Lower lobe of right lung (tissue), 2 donors: ENCODE measurements around the gene OR12D1. TPM values are rescaled to one million over a fixed set of nuclear protein-coding genes. Genes with fewer than 3 reads are reported as not detected.

Experiments used
- ATAC-seq, 2 donors: fragments of 200-7000 bp; cut with Tn5 transposase; one replicate each; pipeline ENCODE4 v1.9.1; 2020 to 2022; ENCODE audit warnings: mild to moderate bottlenecking in 2 of 2, moderate library complexity in 2 of 2
- DNase-seq: peaks from one replicate; pipeline ENCODE4 v3.0.0-alpha.2; 2020
- H3K27ac ChIP-seq: fragments of 200-600 bp; one replicate; pipeline ENCODE4 v1.8.0; 2022
- H3K27me3 ChIP-seq: fragments of 200-600 bp; one replicate; pipeline ENCODE4 v1.8.0; 2022; ENCODE audit warnings: low read depth
- H3K36me3 ChIP-seq: fragments of 200-600 bp; one replicate; pipeline ENCODE4 v1.8.0; 2022; ENCODE audit warnings: mild to moderate bottlenecking
- H3K4me1 ChIP-seq: fragments of 200-600 bp; one replicate; pipeline ENCODE4 v1.8.0; 2022
- H3K4me3 ChIP-seq: fragments of 200-600 bp; one replicate; pipeline ENCODE4 v1.8.0; 2022; ENCODE audit warnings: mild to moderate bottlenecking
- H3K9me3 ChIP-seq: fragments of 200-600 bp; one replicate; pipeline ENCODE4 v1.8.0; 2022
- CTCF ChIP-seq: fragments of 200-600 bp; IDR thresholded peaks from one replicate; pipeline ENCODE4 v1.8.0; 2022; ENCODE audit warnings: antibody characterized with exemption, mild to moderate bottlenecking
- intact Hi-C: fragments of 100-400 bp; cut with DNase I; formaldehyde crosslinking; loops from one replicate; pipeline ENCODE4 v1.11.0; 2022
- total RNA-seq: library from RNA; stranded (reverse); fragmentation: NEBNext Ultra II Directional; extraction: Animal tissue kit (Norgen Biotek cat#: 25700); gene quantifications from one replicate; pipeline ENCODE4 v1.2.1, GENCODE V29; 2021
- donor health status: DM: no; HTN: yes; CAD: no; lungs with severe emphysema.

OR12D1 gene
- total RNA-seq, 1 donor from 2014 or later = not detected

- no peaks in the 10 kb centered on the region for H3K4me1 ChIP-seq
- ATAC-seq (no peak), DNase-seq (no peak)
- no peak for TF ChIP-seq CTCF
- no peak overlapping the region for H3K27ac ChIP-seq
- no peaks in the 10 kb centered on the region for H3K36me3 ChIP-seq
- no peaks in the 10 kb centered on the region for H3K9me3 ChIP-seq
- intact Hi-C loops = no loop called here
- no peak overlapping the region for H3K4me3 ChIP-seq
- peaks cover 4% of the 10 kb centered on the region for H3K27me3 ChIP-seq
Observed at GRCh38 chr6:29451471-29452193, 36.9 kb downstream of the OR12D1 start.

GRCh38 chr6:29456971-29457370 is 42.2 kb downstream of the OR12D1 start, which contains the start of the genes OR11A1 and OR2H1:
Gene OR11A1 (minus strand): TSS chr6:29457071. CDS start chr6:29427641, 29,430 bp downstream.
Gene OR2H1 (plus strand): TSS chr6:29457155. CDS start chr6:29461770, 4,615 bp downstream.
- H3K9me3 ChIP-seq = no peaks in the 10 kb centered on the region
- H3K27me3 ChIP-seq = no peaks in the 10 kb centered on the region
- H3K27ac ChIP-seq = no peak within 1 kb of the TSS
- H3K4me3 ChIP-seq = no peak within 1 kb of the TSS
- no peak for TF ChIP-seq CTCF
- ATAC-seq = no peak
- no peaks in the 10 kb centered on the region for H3K4me1 ChIP-seq
- no peak for DNase-seq
- H3K36me3 ChIP-seq = no peaks in the 10 kb centered on the region
- intact Hi-C loops = no loop called here

- intact Hi-C loops = no loop called here
- ATAC-seq = no peak
- Histone ChIP-seq H3K4me1 (no peaks in the 10 kb centered on the region), H3K36me3 (no peaks in the 10 kb centered on the region), H3K27ac (no peak overlapping the region), H3K9me3 (no peaks in the 10 kb centered on the region), H3K27me3 (no peaks in the 10 kb centered on the region), H3K4me3 (no peak overlapping the region)
- no peak for TF ChIP-seq CTCF
- no peak for DNase-seq
Observed at GRCh38 chr6:29461021-29461814, 46.5 kb downstream of the OR12D1 start.

GRCh38 chr6:29462022-29462421 is 47.3 kb downstream of the OR12D1 start:
- intact Hi-C loops = no loop called here
- Histone ChIP-seq H3K4me1 (no peaks in the 10 kb centered on the region), H3K4me3 (no peak overlapping the region), H3K27me3 (no peaks in the 10 kb centered on the region), H3K9me3 (no peaks in the 10 kb centered on the region), H3K36me3 (no peaks in the 10 kb centered on the region), H3K27ac (no peak overlapping the region)
- TF ChIP-seq CTCF = no peak
- no peak for ATAC-seq
- no peak for DNase-seq

GRCh38 chr6:29465279-29465678 is 50.6 kb downstream of the OR12D1 start:
- intact Hi-C loops = no loop called here
- H3K36me3 ChIP-seq = no peaks in the 10 kb centered on the region
- H3K4me3 ChIP-seq = no peak overlapping the region
- H3K27me3 ChIP-seq = no peaks in the 10 kb centered on the region
- H3K4me1 ChIP-seq = no peaks in the 10 kb centered on the region
- no peak for ATAC-seq
- DNase-seq = no peak
- no peaks in the 10 kb centered on the region for H3K9me3 ChIP-seq
- no peak for TF ChIP-seq CTCF
- no peak overlapping the region for H3K27ac ChIP-seq
